ENCODE measurements around the gene ATP8B1.

DNA sequence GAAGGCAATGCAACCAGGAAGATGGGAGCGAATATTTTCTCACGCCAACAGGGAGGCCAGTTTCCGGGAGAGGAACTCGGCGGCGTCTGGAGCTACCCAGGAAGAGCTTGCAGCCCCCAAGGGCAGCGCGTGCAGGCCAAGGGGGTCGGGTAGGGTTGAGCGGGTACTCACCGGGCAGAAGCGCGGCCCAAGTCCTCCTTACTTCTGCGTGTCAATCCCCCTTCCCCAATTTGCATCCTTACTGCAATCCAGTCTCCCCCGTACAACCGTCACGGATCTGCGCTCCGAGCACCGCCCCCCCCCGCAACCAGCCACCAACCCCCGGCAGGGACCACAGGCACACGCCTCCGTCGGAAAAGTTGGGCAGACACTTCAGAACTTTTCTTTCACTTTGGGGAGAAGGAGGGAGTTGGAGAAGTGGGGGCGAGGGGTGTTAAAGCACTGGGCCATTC is 1.3 kb downstream of the ATP8B1 start:
- TF ChIP-seq POLR2AphosphoS5 (IDR thresholded peaks at IDR 0.05) (no peak), POLR2A (IDR thresholded peaks at IDR 0.05) (no peak)
- TF ChIP-seq, protein P1, sequence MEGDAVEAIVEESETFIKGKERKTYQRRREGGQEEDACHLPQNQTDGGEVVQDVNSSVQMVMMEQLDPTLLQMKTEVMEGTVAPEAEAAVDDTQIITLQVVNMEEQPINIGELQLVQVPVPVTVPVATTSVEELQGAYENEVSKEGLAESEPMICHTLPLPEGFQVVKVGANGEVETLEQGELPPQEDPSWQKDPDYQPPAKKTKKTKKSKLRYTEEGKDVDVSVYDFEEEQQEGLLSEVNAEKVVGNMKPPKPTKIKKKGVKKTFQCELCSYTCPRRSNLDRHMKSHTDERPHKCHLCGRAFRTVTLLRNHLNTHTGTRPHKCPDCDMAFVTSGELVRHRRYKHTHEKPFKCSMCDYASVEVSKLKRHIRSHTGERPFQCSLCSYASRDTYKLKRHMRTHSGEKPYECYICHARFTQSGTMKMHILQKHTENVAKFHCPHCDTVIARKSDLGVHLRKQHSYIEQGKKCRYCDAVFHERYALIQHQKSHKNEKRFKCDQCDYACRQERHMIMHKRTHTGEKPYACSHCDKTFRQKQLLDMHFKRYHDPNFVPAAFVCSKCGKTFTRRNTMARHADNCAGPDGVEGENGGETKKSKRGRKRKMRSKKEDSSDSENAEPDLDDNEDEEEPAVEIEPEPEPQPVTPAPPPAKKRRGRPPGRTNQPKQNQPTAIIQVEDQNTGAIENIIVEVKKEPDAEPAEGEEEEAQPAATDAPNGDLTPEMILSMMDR (IDR thresholded peaks at IDR 0.05): no peak

All from prostate gland (tissue), 2 donors.